Natural killer cell treated with Interleukin-12 subunit alpha and Interleukin-12 subunit beta and Interleukin-15 and Interleukin-18, amount 100 ng/mL, for 72 hours (primary cell): ENCODE measurements around the gene MTARC2. TPM values are rescaled to one million over a fixed set of nuclear protein-coding genes. Genes with fewer than 3 reads are reported as not detected.

Source experiments
- ATAC-seq, 2 donors: fragments of 150-1000 bp; cut with Tn5 transposase in 1 of 2; sonication (Bioruptor Pico), chemical (Tn5 transposase) in 1 of 2; 2 replicates each; pipeline ENCODE4 v1.10.0; 2021
- DNase-seq: peaks from one replicate; pipeline ENCODE4 v3.0.0; 2022; ENCODE audit warnings: low spot score
- H3K27ac Mint-ChIP-seq, 2 donors: 1 replicate in 1 of 2; 2 replicates in 1 of 2; pipeline ENCODE4 v1.8.0; 2022; ENCODE audit warnings: mixed read lengths in 2 of 2, mild to moderate bottlenecking in 1 of 2, moderate library complexity in 1 of 2
- H3K27me3 Mint-ChIP-seq, 2 donors: 1 replicate in 1 of 2; 2 replicates in 1 of 2; pipeline ENCODE4 v1.8.0; 2022; ENCODE audit warnings: mixed read lengths in 2 of 2
- H3K36me3 Mint-ChIP-seq: one replicate; pipeline ENCODE4 v1.8.0; 2022; ENCODE audit warnings: mixed read lengths
- H3K4me1 Mint-ChIP-seq, 2 donors: 1 replicate in 1 of 2; 2 replicates in 1 of 2; pipeline ENCODE4 v1.8.0; 2022; ENCODE audit warnings: low read depth in 2 of 2, mixed read lengths in 2 of 2, mild to moderate bottlenecking in 1 of 2
- H3K4me3 Mint-ChIP-seq: one replicate; pipeline ENCODE4 v1.8.0; 2022; ENCODE audit warnings: mixed read lengths
- H3K9me3 Mint-ChIP-seq: 2 replicates; pipeline ENCODE4 v1.8.0; 2022; ENCODE audit warnings: mixed read lengths
- total RNA-seq, 2 donors: library from RNA; stranded (reverse); gene quantifications; one replicate each; pipeline ENCODE4 v1.2.3, GENCODE V29; 2022

The MTARC2 gene
- total RNA-seq, 2 donors from 2014 or later, result not detected

DNA sequence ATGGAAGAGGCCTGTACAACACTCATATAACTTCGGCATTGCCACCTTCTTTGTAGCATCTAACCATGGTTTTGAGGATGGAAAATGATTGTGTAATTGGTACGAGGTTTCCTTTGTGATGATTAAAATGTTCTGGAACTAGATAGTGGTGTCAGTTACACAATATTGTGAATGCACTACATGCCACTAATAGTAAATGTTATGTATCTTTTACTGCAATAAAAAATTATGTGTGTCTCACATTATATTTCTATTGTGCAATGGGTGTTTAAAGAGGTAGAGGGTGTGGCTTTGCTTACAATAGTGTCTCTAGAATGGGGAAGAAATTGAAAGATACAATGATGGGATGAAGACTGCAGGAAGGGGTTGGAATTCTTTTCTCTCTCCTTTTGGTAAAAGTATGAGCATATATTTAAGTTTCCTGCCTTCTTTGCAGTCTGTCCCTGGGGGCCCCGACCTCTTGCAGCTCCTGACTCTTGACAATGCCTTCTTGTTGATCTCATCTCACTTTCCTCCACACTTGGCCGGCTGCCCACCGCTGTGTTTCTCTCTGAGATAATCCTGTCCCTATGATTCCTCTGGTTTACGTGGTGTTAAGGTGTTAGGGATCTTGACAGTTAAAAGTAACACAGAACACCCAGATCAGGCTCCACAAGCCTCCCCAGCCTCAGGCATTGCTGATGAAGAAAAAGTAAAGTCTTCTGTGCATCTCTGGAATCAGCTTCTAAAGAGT lies 77.9 kb downstream of the MTARC2 start:
- Mint-ChIP-seq H3K9me3 (no peaks in the 10 kb centered on the region), H3K4me1 (no peaks in the 10 kb centered on the region), H3K27me3 (peaks cover 13 to 27% of the 10 kb centered on the region in 2 donors), H3K4me3 (no peak overlapping the region), H3K36me3 (no peaks in the 10 kb centered on the region), H3K27ac (no peak overlapping the region)
- DNase-seq (no peak), ATAC-seq (no peak)

DNA sequence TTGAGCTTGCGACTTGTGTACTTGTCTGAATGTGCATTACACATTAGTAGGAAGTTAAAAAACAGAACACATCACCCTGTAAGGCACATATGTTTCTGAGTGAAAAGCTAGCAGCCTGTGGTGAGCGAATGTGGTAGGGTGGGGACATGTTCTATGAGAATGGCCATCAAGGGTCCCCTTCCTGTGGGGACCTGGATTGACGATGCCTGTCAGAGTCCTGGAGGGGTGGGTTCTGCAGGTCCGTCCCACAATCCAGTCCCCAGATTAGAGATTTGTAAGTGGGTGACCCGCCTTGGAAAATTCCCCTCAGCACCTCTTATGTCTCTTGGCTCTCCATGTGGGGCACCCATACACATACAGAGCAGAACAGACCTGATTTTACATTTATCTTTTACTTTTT lies 78.6 kb downstream of the MTARC2 start:
- no peaks in the 10 kb centered on the region for H3K9me3 Mint-ChIP-seq
- ATAC-seq, result no peak
- H3K27me3 Mint-ChIP-seq, result peaks cover 11 to 27% of the 10 kb centered on the region in 2 donors
- DNase-seq, result no peak
- no peaks in the 10 kb centered on the region for H3K4me1 Mint-ChIP-seq
- H3K36me3 Mint-ChIP-seq, result no peaks in the 10 kb centered on the region
- H3K27ac Mint-ChIP-seq, result no peak overlapping the region
- no peak overlapping the region for H3K4me3 Mint-ChIP-seq

DNA sequence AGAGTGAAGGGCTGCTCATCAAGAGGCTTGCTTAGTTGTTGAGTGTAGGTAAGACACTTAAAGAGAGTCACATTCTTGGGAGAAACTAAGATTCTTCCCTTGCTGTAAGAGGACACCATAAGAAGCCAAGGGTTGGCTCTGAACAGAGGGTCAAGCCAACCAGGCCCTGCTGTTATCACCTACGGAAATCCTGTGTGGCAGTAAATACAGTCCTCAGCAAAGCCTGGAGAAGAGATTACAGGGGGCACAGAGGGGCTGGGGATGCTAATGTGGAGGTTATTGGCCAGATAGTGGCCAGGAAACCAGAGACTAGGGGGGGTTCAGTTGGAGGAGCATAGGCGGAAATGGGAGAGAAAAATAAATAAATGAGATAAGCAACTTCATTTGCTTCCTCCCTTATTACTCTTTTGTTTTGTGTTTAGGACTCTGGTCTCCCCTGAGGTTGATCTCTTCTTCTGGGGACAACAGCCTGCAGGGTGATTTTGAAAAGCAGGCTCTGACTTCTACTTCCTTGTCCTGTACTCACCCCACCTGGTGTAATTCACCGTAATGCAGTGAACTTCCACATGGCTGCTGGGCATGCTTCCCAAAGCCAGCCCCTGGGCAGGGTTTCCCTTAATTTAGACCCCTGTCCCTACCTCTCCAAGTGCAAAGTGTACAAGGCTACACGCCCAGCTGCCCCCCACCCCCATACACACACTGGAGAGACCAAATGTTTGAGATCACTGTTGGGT lies 79.5 kb downstream of the MTARC2 start:
- Mint-ChIP-seq H3K4me1 (no peaks in the 10 kb centered on the region), H3K9me3 (no peaks in the 10 kb centered on the region), H3K27me3 (peaks cover 11 to 27% of the 10 kb centered on the region in 2 donors), H3K4me3 (no peak overlapping the region), H3K36me3 (no peaks in the 10 kb centered on the region), H3K27ac (no peak overlapping the region)
- ATAC-seq (no peak), DNase-seq (no peak)

DNA sequence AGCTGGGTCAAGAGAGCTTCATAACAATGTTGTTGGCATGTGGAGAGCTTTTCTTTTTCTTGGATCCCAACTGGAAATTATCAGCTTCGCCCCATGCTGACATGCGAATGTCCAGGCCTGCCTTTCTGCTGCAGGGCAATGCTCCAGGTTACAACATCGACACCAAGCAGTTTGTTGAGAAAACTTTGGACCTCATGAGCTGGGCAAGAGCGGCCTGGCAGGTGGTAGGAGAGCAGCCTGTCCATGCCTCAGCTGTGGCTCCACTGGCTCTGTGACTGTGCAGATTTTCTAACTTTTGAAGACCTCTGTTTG lies 80.0 kb downstream of the MTARC2 start:
- H3K36me3 Mint-ChIP-seq, result no peaks in the 10 kb centered on the region
- H3K9me3 Mint-ChIP-seq, result no peaks in the 10 kb centered on the region
- DNase-seq, result no peak
- peaks cover 11 to 25% of the 10 kb centered on the region in 2 donors for H3K27me3 Mint-ChIP-seq
- ATAC-seq, result no peak
- no peak overlapping the region for H3K27ac Mint-ChIP-seq
- H3K4me1 Mint-ChIP-seq, result no peaks in the 10 kb centered on the region
- H3K4me3 Mint-ChIP-seq, result no peak overlapping the region

DNA sequence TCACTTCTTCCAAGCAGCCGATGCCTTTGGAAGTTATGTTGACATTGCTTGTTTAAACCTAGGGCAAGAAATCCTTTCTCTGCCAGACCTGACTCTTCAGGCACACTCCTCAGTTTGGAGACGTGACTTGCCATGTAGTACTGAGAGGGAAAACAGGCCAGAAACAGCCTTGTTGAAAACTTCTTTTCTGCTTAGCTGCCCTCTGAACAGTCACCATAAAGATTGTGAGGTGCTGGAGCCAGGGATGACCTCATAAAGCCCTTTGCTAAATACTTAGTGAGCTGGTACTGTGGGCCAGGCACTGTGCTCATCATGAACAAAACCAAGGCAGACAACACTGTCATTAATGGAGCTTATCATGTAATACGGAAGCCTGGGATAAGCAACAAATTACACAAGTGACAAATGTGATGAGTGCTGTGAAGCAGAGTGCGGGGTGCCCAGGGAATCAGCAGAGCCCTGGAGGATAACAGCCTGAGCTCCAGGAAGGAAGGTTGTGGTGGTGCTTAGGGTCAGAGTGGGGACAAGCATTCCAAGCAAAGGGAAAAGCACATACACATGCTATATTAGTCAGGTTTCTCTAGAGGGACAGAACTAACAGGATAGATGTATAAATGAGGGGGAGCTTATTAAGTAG lies 80.9 kb downstream of the MTARC2 start:
- H3K4me3 Mint-ChIP-seq, result no peak overlapping the region

DNA sequence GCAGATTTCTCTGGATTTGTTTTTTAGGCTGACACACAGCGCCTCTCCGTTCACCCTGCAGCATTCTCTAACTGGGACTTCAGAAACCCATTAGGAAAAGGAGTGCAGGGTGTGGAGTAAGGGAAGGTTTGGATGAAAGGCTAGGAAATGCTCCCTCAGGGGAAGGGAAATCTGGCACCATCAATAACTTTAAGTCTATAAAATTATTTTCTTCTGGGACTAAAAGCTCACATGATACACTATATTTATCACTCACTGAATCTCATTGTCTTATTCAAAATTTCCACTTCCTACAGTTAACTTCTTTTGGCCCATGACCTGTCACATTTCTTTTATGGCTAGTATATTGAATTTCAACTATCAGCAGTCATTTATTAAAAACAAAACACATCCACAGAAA lies 85.3 kb downstream of the MTARC2 start:
- Mint-ChIP-seq H3K27ac (no peak overlapping the region), H3K27me3 (peaks cover 16% of the 10 kb centered on the region in 2 donors), H3K4me1 (no peaks in the 10 kb centered on the region), H3K4me3 (no peak overlapping the region), H3K9me3 (no peaks in the 10 kb centered on the region), H3K36me3 (no peaks in the 10 kb centered on the region)
- ATAC-seq (no peak), DNase-seq (no peak)

More for the DNA sequence above, 80.9 kb downstream of the MTARC2 start:
- no peak for ATAC-seq
- peaks cover 6 to 16% of the 10 kb centered on the region in 2 donors for H3K27me3 Mint-ChIP-seq
- DNase-seq, result no peak
- H3K27ac Mint-ChIP-seq, result no peak overlapping the region
- H3K4me1 Mint-ChIP-seq, result no peaks in the 10 kb centered on the region
- no peaks in the 10 kb centered on the region for H3K9me3 Mint-ChIP-seq
- H3K36me3 Mint-ChIP-seq, result no peaks in the 10 kb centered on the region

Other genes with a start within 250 kb of the MTARC2 start
- not detected for gene MARK1, start 220.2 kb upstream of the MTARC2 start, total RNA-seq
- gene C1orf115, start 58.0 kb upstream of the MTARC2 start, total RNA-seq, result under 1 TPM in 1 of 2 donors, not detected in 1; 0.14 TPM
- gene MTARC1, start 38.6 kb downstream of the MTARC2 start, total RNA-seq, result under 1 TPM in 1 of 2 donors, not detected in 1; 0.17 TPM
- gene HLX, start 131.1 kb downstream of the MTARC2 start, total RNA-seq, result 1 to 10 TPM; 3.9 to 5.5 TPM